Measurements from ENCODE around the gene RUNX2. TPM values are rescaled to one million over a fixed set of nuclear protein-coding genes. Genes with fewer than 3 reads are reported as not detected.
A peak's percentile ranks its signal among the peaks of the same experiment; 100 is the strongest.
"Not testable (repeated sequence)": the region's sequence is repeated elsewhere in the genome, so short reads cannot be mapped to it uniquely, and the experiment has no call there.

The RUNX2 gene
- total and polyA plus RNA-seq, 4 donors: 0.83 to 2.8 (median 2.0) TPM

DNA sequence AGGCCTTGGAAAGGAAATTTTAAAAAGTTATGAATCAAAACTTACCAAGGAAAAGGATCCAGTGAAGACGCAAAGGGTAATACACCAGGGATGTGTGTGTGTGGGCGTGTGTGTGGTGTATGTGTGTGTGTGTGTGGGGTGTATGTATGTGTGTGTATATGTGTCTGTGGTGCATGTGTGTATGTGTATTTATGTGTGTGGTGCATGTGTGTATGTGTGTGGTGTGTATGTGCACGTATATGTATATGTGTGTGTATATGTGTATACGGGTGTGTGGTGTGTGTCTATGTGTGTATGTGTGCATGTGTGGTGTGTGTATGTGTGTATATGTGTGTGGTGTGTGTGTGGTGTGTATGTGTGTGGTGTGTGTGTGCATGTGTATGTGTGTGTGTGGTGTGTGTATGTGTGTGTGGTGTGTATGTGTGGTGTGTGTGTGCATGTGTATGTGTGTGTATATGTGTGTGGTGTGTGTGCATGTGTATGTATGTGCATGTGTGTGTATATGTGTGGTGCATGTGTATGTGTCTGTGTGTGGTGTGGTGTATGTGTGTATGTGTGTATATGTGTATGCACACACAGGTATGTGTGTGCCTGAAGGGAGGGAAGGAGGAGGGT, 225.7 kb downstream of the RUNX2 start:
- WGBS (ENCODE audit: insufficient coverage): 97% methylated on average over 4 of the region's 4 CpGs
- no peak for DNase-seq (ENCODE audit: low read depth in 4 of 6, low spot score in 6 of 6)
- H3K36me3 ChIP-seq (ENCODE audit: control insufficient read depth, insufficient read depth, low read length): no peaks in the 10 kb centered on the region
- H3K27me3 ChIP-seq (ENCODE audit: control insufficient read depth, insufficient read depth, low read length): no peaks in the 10 kb centered on the region
- no peak overlapping the region for H3K27ac ChIP-seq (ENCODE audit: low read depth, low read length)
- no peak overlapping the region for H3K4me3 ChIP-seq (ENCODE audit: low read depth, low read length)
- H3K4me1 ChIP-seq (ENCODE audit: control insufficient read depth, insufficient read depth, low read length): peaks cover 4% of the 10 kb centered on the region
- H3K9me3 ChIP-seq (ENCODE audit: control insufficient read depth, insufficient read depth, low read length): no peaks in the 10 kb centered on the region

DNA sequence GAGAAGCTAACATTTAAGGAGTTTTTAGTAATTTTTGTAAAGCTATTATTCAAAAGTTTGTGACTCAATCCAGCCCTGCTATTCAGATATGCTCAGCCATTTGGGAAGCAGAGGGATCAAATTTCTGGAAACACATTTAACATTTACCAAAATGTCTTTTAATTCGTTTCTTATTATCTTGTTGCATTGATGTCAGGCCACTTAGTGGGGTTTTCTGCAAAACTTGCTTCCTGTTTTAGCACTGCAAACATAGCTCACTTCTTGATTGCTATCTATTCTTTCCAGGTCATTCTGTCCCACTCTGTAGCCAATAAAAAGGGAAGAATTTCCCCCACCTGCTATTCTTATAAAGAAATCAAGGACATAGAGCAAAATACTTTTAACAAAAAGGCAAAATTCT, 226.5 kb downstream of the RUNX2 start:
- Histone ChIP-seq H3K9me3 (ENCODE audit: control insufficient read depth, insufficient read depth, low read length) (no peaks in the 10 kb centered on the region), H3K27me3 (ENCODE audit: control insufficient read depth, insufficient read depth, low read length) (no peaks in the 10 kb centered on the region), H3K4me1 (ENCODE audit: control insufficient read depth, insufficient read depth, low read length) (peaks cover 4% of the 10 kb centered on the region), H3K27ac (ENCODE audit: low read depth, low read length) (no peak overlapping the region), H3K36me3 (ENCODE audit: control insufficient read depth, insufficient read depth, low read length) (no peaks in the 10 kb centered on the region), H3K4me3 (ENCODE audit: low read depth, low read length) (no peak overlapping the region)
- WGBS (ENCODE audit: insufficient coverage): no CpG with 5 or more reads among the region's 1 CpG
- no peak for DNase-seq (ENCODE audit: low read depth in 4 of 6, low spot score in 6 of 6)

DNA sequence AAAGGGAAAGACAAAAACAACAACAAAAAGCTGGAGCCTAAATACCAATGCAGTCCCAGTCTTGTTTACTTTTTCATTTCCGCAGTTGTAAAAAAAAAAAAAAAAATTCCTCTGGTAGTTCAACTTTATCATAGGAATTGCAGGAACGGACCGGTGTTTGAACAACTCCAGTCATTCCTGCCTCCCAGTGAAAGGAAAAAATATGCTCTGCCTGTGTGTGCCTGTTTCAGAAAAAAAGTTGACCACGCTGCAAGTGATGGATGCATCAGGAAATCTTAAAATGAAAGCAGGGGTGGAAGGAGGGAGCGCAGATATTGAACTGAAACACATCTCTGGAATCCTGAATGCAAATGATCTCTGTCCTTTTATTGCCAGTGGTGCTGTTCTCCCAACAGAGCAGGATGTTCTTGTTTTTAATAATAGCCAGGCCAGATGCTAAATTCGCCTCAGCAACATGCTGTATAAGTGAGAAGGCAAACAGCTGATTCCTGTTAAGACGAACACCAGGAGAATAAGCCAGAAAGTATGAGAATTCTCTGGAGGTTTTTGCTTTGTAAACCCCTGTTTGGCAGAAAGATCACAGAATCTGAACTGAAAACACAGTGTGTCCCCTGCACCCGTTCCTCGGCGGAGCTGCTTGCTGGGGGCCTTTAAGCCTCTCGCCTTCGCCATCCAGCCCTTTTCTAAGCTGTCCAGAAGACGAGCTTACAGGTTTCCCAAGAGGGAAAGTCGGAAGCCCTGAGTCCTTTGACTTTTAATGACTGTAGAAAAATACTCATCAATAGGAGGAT, 228.0 kb downstream of the RUNX2 start:
- peak in 2 of 6 donors; percentile 37 to 61 for DNase-seq (ENCODE audit: low read depth in 4 of 6, low spot score in 6 of 6)
- Histone ChIP-seq H3K36me3 (ENCODE audit: control insufficient read depth, insufficient read depth, low read length) (no peaks in the 10 kb centered on the region), H3K4me3 (ENCODE audit: low read depth, low read length) (no peak overlapping the region), H3K27ac (ENCODE audit: low read depth, low read length) (peak overlapping the region; percentile 22), H3K4me1 (ENCODE audit: control insufficient read depth, insufficient read depth, low read length) (peaks cover 4% of the 10 kb centered on the region), H3K9me3 (ENCODE audit: control insufficient read depth, insufficient read depth, low read length) (no peaks in the 10 kb centered on the region), H3K27me3 (ENCODE audit: control insufficient read depth, insufficient read depth, low read length) (no peaks in the 10 kb centered on the region)
- 16% methylated on average over 6 of the region's 14 CpGs for WGBS (ENCODE audit: insufficient coverage)

DNA sequence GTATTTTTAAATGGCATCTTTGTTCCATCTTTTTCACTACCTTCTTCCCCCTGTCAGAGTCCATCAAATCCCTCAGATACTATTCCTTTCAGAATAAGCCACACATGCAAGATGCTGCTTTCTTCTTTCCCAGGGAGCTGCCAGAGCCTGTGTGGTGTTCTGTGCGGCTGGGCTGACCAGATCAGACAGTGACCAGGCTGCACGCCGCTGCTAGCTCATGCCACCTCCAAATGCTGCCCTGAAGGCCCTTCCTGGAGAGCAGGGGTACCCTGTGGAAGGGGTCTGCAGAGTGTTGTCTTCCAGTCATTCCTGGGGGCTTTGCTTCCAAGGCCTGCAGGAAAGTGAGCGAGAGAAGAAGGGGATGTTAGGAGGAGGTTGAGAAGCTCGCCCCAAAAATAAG, 228.7 kb downstream of the RUNX2 start:
- DNase-seq (ENCODE audit: low read depth in 4 of 6, low spot score in 6 of 6): peak in 1 of 6 donors; percentile 5
- 65% methylated on average over 3 of the region's 5 CpGs for WGBS (ENCODE audit: insufficient coverage)
- H3K4me3 ChIP-seq (ENCODE audit: low read depth, low read length): no peak overlapping the region
- H3K9me3 ChIP-seq (ENCODE audit: control insufficient read depth, insufficient read depth, low read length): no peaks in the 10 kb centered on the region
- H3K4me1 ChIP-seq (ENCODE audit: control insufficient read depth, insufficient read depth, low read length): peaks cover 4% of the 10 kb centered on the region
- no peaks in the 10 kb centered on the region for H3K36me3 ChIP-seq (ENCODE audit: control insufficient read depth, insufficient read depth, low read length)
- no peak overlapping the region for H3K27ac ChIP-seq (ENCODE audit: low read depth, low read length)
- H3K27me3 ChIP-seq (ENCODE audit: control insufficient read depth, insufficient read depth, low read length): no peaks in the 10 kb centered on the region

DNA sequence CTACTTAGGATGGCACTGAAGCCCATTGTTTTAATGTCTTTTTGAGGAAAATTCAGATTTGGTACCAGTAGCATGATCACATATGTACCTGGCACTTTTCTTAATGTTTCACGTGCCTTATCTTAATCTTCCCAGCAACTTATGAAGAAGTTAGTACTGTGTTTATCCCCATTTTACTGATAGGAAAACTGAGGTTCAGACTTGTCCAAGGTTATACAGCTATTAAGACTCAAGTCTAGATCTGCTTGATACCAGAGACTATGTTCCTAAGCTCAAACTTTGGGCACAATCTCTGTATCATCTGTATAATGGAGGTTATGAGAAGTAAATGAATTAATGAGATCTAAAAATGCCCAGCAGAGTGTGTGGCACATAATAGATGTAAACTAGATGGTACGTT, 229.3 kb downstream of the RUNX2 start:
- Histone ChIP-seq H3K27ac (ENCODE audit: low read depth, low read length) (no peak overlapping the region), H3K4me1 (ENCODE audit: control insufficient read depth, insufficient read depth, low read length) (peaks cover 4% of the 10 kb centered on the region)

DNA sequence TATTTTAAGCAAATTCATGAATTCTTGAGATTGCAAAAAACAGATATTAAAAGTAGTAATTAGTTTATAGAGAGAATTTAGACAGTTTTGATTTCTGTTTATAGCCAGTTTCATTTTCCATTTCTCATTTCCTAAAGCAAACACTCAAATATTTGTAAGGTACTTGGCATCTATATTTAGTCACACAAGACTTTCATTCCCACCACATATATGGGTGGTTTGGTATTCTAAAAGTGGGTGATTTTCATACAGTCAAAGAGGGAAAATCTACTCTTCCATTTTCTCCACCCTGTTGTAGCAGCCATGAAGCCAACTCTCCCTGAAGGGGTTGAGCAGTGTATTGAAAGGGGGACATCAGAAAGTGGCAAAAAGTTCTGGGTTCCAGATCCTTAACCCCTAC, 230.7 kb downstream of the RUNX2 start:
- Histone ChIP-seq H3K27ac (ENCODE audit: low read depth, low read length) (no peak overlapping the region), H3K4me1 (ENCODE audit: control insufficient read depth, insufficient read depth, low read length) (peaks cover 4% of the 10 kb centered on the region), H3K4me3 (ENCODE audit: low read depth, low read length) (no peak overlapping the region), H3K27me3 (ENCODE audit: control insufficient read depth, insufficient read depth, low read length) (no peaks in the 10 kb centered on the region), H3K9me3 (ENCODE audit: control insufficient read depth, insufficient read depth, low read length) (no peaks in the 10 kb centered on the region), H3K36me3 (ENCODE audit: control insufficient read depth, insufficient read depth, low read length) (no peaks in the 10 kb centered on the region)
- DNase-seq (ENCODE audit: low read depth in 4 of 6, low spot score in 6 of 6): no peak

More for the DNA sequence above, 229.3 kb downstream of the RUNX2 start:
- DNase-seq (ENCODE audit: low read depth in 4 of 6, low spot score in 6 of 6): no peak
- Histone ChIP-seq H3K4me3 (ENCODE audit: low read depth, low read length) (no peak overlapping the region), H3K9me3 (ENCODE audit: control insufficient read depth, insufficient read depth, low read length) (no peaks in the 10 kb centered on the region), H3K36me3 (ENCODE audit: control insufficient read depth, insufficient read depth, low read length) (no peaks in the 10 kb centered on the region), H3K27me3 (ENCODE audit: control insufficient read depth, insufficient read depth, low read length) (no peaks in the 10 kb centered on the region)
- WGBS (ENCODE audit: insufficient coverage): no CpG with 5 or more reads among the region's 2 CpGs

DNA sequence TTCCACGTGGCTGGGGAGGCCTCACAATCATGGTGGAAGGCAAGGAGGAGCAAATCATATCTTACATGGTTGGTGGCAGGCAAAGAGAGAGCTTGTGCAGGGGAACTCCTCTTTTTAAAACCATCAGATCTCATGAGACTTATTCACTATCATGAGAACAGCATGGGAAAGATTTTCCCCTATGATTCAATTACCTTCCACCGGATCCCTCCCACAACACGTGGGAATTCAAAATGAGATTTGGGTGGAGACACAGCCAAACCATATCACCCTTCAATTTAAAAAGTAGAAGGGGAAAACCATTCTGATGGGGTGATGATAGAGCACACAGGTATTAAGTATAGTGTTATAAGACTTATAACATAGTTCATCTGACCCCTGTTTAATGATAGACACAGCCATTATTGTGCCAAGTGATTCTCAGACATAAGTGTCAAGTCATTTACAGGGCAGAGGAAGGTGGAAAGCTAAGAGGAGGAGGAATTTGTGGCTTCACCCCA, 232.2 kb downstream of the RUNX2 start:
- H3K27ac ChIP-seq (ENCODE audit: low read depth, low read length); H3K4me3 ChIP-seq (ENCODE audit: low read depth, low read length); H3K4me1 ChIP-seq (ENCODE audit: control insufficient read depth, insufficient read depth, low read length); H3K36me3 ChIP-seq (ENCODE audit: control insufficient read depth, insufficient read depth, low read length); H3K27me3 ChIP-seq (ENCODE audit: control insufficient read depth, insufficient read depth, low read length); DNase-seq (ENCODE audit: low read depth in 4 of 6, low spot score in 6 of 6); H3K9me3 ChIP-seq (ENCODE audit: control insufficient read depth, insufficient read depth, low read length): not testable (repeated sequence)
- 100% methylated on average over 1 of the region's 3 CpGs for WGBS (ENCODE audit: insufficient coverage)

DNA sequence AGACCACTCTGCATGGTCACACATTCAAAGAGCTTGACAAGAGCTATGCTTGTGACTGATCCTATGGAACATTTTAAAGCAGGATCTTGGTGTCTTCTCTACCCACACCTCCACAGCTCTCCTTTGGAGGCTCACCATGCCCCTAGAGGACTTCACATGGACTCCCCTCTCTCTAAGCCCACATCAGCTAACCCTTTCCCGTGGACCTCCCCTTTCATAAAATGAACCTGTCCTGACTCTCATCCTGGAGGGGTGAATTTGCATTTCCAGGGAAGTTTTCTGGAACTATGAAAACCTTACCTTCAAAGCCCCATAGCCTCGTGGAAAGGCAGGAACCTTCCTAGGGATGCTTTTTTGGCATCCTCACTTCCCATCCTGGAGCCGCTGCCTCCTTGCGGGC, 234.0 kb downstream of the RUNX2 start:
- WGBS (ENCODE audit: insufficient coverage): 100% methylated on average over 2 of the region's 4 CpGs
- no peak overlapping the region for H3K27ac ChIP-seq (ENCODE audit: low read depth, low read length)
- no peaks in the 10 kb centered on the region for H3K36me3 ChIP-seq (ENCODE audit: control insufficient read depth, insufficient read depth, low read length)
- no peak for DNase-seq (ENCODE audit: low read depth in 4 of 6, low spot score in 6 of 6)
- no peak overlapping the region for H3K4me3 ChIP-seq (ENCODE audit: low read depth, low read length)
- no peaks in the 10 kb centered on the region for H3K27me3 ChIP-seq (ENCODE audit: control insufficient read depth, insufficient read depth, low read length)
- H3K9me3 ChIP-seq (ENCODE audit: control insufficient read depth, insufficient read depth, low read length): no peaks in the 10 kb centered on the region
- no peaks in the 10 kb centered on the region for H3K4me1 ChIP-seq (ENCODE audit: control insufficient read depth, insufficient read depth, low read length)

DNA sequence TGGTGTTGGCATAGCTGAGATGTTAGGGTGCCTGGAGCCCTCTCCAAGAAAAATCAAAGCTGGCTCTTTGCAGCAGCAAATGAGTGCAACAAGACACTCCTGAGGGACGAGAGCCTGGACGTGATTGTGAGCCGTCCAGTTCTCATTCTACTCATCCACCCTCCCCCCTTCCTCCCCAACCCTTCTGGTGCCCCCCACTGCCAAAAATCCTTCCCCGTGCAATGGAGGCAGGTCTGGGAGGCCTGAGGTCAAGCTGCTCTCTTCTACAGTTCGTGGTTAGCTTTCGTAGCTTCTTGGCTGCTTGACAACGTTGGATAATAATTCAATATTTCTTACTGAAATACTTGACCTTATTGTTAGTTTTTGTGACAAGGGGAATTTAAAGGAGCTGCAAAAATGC, 234.9 kb downstream of the RUNX2 start:
- no peak overlapping the region for H3K4me3 ChIP-seq (ENCODE audit: low read depth, low read length)
- H3K4me1 ChIP-seq (ENCODE audit: control insufficient read depth, insufficient read depth, low read length): no peaks in the 10 kb centered on the region
- no peak overlapping the region for H3K27ac ChIP-seq (ENCODE audit: low read depth, low read length)
- H3K36me3 ChIP-seq (ENCODE audit: control insufficient read depth, insufficient read depth, low read length): no peaks in the 10 kb centered on the region
- no peaks in the 10 kb centered on the region for H3K27me3 ChIP-seq (ENCODE audit: control insufficient read depth, insufficient read depth, low read length)
- WGBS (ENCODE audit: insufficient coverage): 58% methylated on average over 3 of the region's 7 CpGs
- no peak for DNase-seq (ENCODE audit: low read depth in 4 of 6, low spot score in 6 of 6)
- no peaks in the 10 kb centered on the region for H3K9me3 ChIP-seq (ENCODE audit: control insufficient read depth, insufficient read depth, low read length)

DNA sequence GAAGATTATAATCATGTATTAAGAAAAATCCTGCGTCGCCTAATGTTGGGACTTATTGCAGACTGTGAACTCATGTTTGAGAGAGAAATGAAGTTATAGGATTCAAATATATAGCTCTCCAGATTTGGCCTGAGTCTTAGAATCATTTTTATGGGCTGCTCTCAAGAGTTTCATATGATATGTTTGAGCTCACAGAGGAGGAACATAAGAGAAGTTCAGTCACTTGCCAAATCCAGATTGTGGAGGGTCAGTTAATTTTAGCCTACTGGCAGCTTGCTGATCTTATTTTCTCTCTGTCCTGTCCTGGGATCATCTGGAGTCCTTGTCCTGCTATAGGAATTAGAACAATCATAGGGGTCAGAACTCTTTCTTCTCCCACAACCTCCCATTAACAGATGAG, 235.7 kb downstream of the RUNX2 start:
- no peaks in the 10 kb centered on the region for H3K9me3 ChIP-seq (ENCODE audit: control insufficient read depth, insufficient read depth, low read length)
- no peaks in the 10 kb centered on the region for H3K27me3 ChIP-seq (ENCODE audit: control insufficient read depth, insufficient read depth, low read length)
- H3K36me3 ChIP-seq (ENCODE audit: control insufficient read depth, insufficient read depth, low read length): no peaks in the 10 kb centered on the region
- H3K27ac ChIP-seq (ENCODE audit: low read depth, low read length): no peak overlapping the region
- DNase-seq (ENCODE audit: low read depth in 4 of 6, low spot score in 6 of 6): no peak
- 100% methylated on average over 2 of the region's 2 CpGs for WGBS (ENCODE audit: insufficient coverage)
- H3K4me3 ChIP-seq (ENCODE audit: low read depth, low read length): no peak overlapping the region
- no peaks in the 10 kb centered on the region for H3K4me1 ChIP-seq (ENCODE audit: control insufficient read depth, insufficient read depth, low read length)
